SHP77 (cell line): ENCODE results near the gene TMC4.

Experiments used
- DNase-seq, 2 experiments: peaks; one replicate each; lab custom pipeline; 2025; lab: John Stamatoyannopoulos, UW

TMC4 gene

GRCh38 chr19:54129617-54129996 is 43.4 kb downstream of the TMC4 start:
- no peak for DNase-seq

- no peak for DNase-seq
These were observed 44.0 kb downstream of the TMC4 start for GRCh38 chr19:54128796-54129616.

- no peak for DNase-seq
These were observed 44.6 kb downstream of the TMC4 start for GRCh38 chr19:54128441-54128725.

GRCh38 chr19:54127688-54128440 is 45.1 kb downstream of the TMC4 start:
- no peak for DNase-seq

GRCh38 chr19:54125713-54126112 is 47.2 kb downstream of the TMC4 start:
- no peak for DNase-seq

- DNase-seq: no peak
These were observed 48.6 kb downstream of the TMC4 start for GRCh38 chr19:54124393-54124792.

- no peak for DNase-seq
These were observed 49.3 kb downstream of the TMC4 start for GRCh38 chr19:54123682-54124081.

- no peak for DNase-seq
These were observed 51.7 kb downstream of the TMC4 start for GRCh38 chr19:54121259-54121658.

- DNase-seq: peak; percentile 97
These were observed 57.6 kb downstream of the TMC4 start, which contains the start of the genes PRPF31 and TFPT for GRCh38 chr19:54115109-54116063. TSS of gene PRPF31 (plus strand) at chr19:54115754. CDS start at chr19:54118279, 2,525 bp downstream. TSS of gene TFPT (minus strand) at chr19:54115657. CDS start at chr19:54115269, 388 bp downstream.

GRCh38 chr19:54114340-54115108 is 58.4 kb downstream of the TMC4 start:
- DNase-seq: peak in 1 of 2 experiments; percentile 40
